SH-SY5Y (cell line): ENCODE data around the gene TGIF1.

ENCODE experiments used
- GATA2 ChIP-seq: IDR thresholded peaks from 2 replicates; pipeline ENCODE4 v1.6.1; 2011; ENCODE audit warnings: mild to moderate bottlenecking, low read depth, low read length
- GATA3 ChIP-seq: IDR thresholded peaks from 2 replicates; pipeline ENCODE4 v1.6.1; 2011; ENCODE audit warnings: low read depth, mild to moderate bottlenecking, low read length, moderate library complexity

DNA sequence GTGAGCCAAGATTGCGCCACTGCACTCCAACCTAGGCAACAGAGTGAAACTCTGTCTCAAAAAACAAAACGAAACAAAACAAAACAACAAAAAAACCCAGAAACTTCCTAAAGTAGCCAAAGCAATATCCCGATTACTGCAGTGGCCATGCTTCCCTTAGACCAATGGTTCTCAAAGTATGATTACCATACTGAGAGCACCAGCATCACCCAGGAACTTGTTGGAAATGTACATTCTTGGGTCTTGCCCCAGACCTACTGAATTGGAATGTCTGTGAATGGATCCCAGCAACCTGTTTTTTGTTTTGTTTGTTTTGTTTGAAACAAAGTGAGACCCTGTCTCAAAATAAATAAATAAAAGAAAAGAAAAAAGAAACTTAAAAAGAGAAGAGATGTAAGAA, 41.9 kb upstream of the TGIF1 start:
- TF ChIP-seq GATA2 (no peak), GATA3 (no peak)
